HG02870 (cell line): Measurements from ENCODE around the gene FRMPD3.

Source experiments
- ATAC-seq: cut with Tn5 transposase; IDR thresholded peaks from one replicate; pipeline ENCODE4 v1.9.1; 2021; ENCODE audit warnings: mild to moderate bottlenecking, moderate library complexity; ENCODE audit not compliant: unreplicated experiment

FRMPD3 gene

GRCh38 chrX:107477406-107477805 is 28.0 kb downstream of the FRMPD3 start:
- ATAC-seq: no peak

GRCh38 chrX:107480272-107480671 is 30.8 kb downstream of the FRMPD3 start:
- ATAC-seq: no peak

GRCh38 chrX:107482046-107482445 is 32.6 kb downstream of the FRMPD3 start:
- no peak for ATAC-seq

- ATAC-seq: no peak
Measured at GRCh38 chrX:107484002-107484726, 34.7 kb downstream of the FRMPD3 start.

GRCh38 chrX:107485013-107485412 is 35.6 kb downstream of the FRMPD3 start:
- ATAC-seq: no peak

GRCh38 chrX:107493141-107493540 is 43.7 kb downstream of the FRMPD3 start:
- no peak for ATAC-seq

- ATAC-seq: no peak
Measured at GRCh38 chrX:107496786-107497185, 47.3 kb downstream of the FRMPD3 start.
